ENCODE results near the gene PARVB. TPM values are rescaled to one million over a fixed set of nuclear protein-coding genes. Genes with fewer than 3 reads are reported as not detected.

Gene PARVB
- total and polyA plus RNA-seq, 2 donors (not counting 3 experiments of a cell fraction or from before 2014, with no cell fraction given) = 155 to 162 TPM

GRCh38 chr22:44084044-44084772, 60.1 kb downstream of the PARVB start:
- H4K20me1 ChIP-seq (replicated peaks; ENCODE audit: control insufficient read depth, extremely low read depth, insufficient read depth, low read length) = no peaks in the 10 kb centered on the region
- H3K4me3 ChIP-seq (replicated peaks in 1 of 3; ENCODE audit: insufficient read depth in 1 of 3, low read depth in 1 of 3, low read length in 3 of 3) = no peak overlapping the region
- TF ChIP-seq, protein P1, sequence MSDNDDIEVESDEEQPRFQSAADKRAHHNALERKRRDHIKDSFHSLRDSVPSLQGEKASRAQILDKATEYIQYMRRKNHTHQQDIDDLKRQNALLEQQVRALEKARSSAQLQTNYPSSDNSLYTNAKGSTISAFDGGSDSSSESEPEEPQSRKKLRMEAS (IDR thresholded peaks at IDR 0.05; ENCODE audit: insufficient read depth, insufficient read length) = no peak
- TF ChIP-seq POLR2A (IDR thresholded peaks at IDR 0.05; ENCODE audit: low read depth, low read length) (no peak), FOS (IDR thresholded peaks at IDR 0.05; ENCODE audit: borderline replicate concordance, insufficient read depth, low read length) (no peak), JUN (IDR thresholded peaks at IDR 0.05; ENCODE audit: borderline replicate concordance, insufficient read depth, insufficient read length, low read depth) (no peak)
- TF ChIP-seq, protein P2, sequence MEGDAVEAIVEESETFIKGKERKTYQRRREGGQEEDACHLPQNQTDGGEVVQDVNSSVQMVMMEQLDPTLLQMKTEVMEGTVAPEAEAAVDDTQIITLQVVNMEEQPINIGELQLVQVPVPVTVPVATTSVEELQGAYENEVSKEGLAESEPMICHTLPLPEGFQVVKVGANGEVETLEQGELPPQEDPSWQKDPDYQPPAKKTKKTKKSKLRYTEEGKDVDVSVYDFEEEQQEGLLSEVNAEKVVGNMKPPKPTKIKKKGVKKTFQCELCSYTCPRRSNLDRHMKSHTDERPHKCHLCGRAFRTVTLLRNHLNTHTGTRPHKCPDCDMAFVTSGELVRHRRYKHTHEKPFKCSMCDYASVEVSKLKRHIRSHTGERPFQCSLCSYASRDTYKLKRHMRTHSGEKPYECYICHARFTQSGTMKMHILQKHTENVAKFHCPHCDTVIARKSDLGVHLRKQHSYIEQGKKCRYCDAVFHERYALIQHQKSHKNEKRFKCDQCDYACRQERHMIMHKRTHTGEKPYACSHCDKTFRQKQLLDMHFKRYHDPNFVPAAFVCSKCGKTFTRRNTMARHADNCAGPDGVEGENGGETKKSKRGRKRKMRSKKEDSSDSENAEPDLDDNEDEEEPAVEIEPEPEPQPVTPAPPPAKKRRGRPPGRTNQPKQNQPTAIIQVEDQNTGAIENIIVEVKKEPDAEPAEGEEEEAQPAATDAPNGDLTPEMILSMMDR (IDR thresholded peaks at IDR 0.05; ENCODE audit: extremely low read depth in 1 of 2, insufficient read depth in 1 of 2, low read depth in 1 of 2, low read length in 2 of 2) = no peak
- no peaks in the 10 kb centered on the region for H3K9me3 ChIP-seq (replicated peaks; ENCODE audit: control insufficient read depth, insufficient read depth, low read length)
- no peak overlapping the region for H3K4me2 ChIP-seq (ENCODE audit: insufficient read depth, low read length)
- no peaks in the 10 kb centered on the region for H3K9me1 ChIP-seq (replicated peaks; ENCODE audit: control insufficient read depth, extremely low read depth, insufficient read depth, low read length)
- DNase-seq (ENCODE audit: low read depth, low spot score) = no peak
- H3K79me2 ChIP-seq (ENCODE audit: control insufficient read depth, insufficient read depth, low read length) = peaks cover 51% of the 10 kb centered on the region
- H3K4me1 ChIP-seq (ENCODE audit: control insufficient read depth, extremely low read depth, insufficient read depth, low read length) = peaks cover 3% of the 10 kb centered on the region
- no peaks in the 10 kb centered on the region for H3K27me3 ChIP-seq (ENCODE audit: control insufficient read depth in 2 of 2, insufficient read depth in 2 of 2, low read length in 2 of 2)
- peaks cover 0 to 5% of the 10 kb centered on the region in 2 experiments for H3K36me3 ChIP-seq (ENCODE audit: control insufficient read depth in 2 of 2, extremely low read depth in 1 of 2, insufficient read depth in 2 of 2, low read length in 2 of 2)
- no peak overlapping the region for H3K27ac ChIP-seq (ENCODE audit: insufficient read depth, low read depth, low read length)
- intact Hi-C loops (cut with micrococcal nuclease) = no loop called here
- H2AFZ ChIP-seq (ENCODE audit: low read depth, low read length) = no peak overlapping the region
- BruUV-seq (replicated peaks) = no TSS peak
- POLR2A ChIA-PET = no interaction called here
- H3K9ac ChIP-seq (replicated peaks; ENCODE audit: extremely low read depth, insufficient read depth, low read length) = no peak overlapping the region
- dilution Hi-C loops (cut with MboI; ENCODE audit: extremely low pct_ligation_motif_present, low sequenced_read_pairs) = no loop called here
- no peak for FAIRE-seq
- CTCF ChIA-PET = interaction anchor here (0.8 to 9.5 kb wide), 5 partner anchors 53 to 540 kb away, joined by 3 to 640 read pairs (median 29); no protein-coding TSS in a partner anchor

Measured in endothelial cell of umbilical vein (primary cell).